GM12891 (cell line): ENCODE measurements around the gene PRPF4.

Experiments
- POLR2A ChIP-seq: IDR thresholded peaks from 2 replicates; pipeline ENCODE4 v1.6.1; 2011; ENCODE audit warnings: low read depth, low read length, control low read depth
- POLR2AphosphoS5 ChIP-seq: IDR thresholded peaks from 2 replicates; pipeline ENCODE4 v1.6.1; 2011; ENCODE audit warnings: low read depth, low read length, control low read depth

DNA sequence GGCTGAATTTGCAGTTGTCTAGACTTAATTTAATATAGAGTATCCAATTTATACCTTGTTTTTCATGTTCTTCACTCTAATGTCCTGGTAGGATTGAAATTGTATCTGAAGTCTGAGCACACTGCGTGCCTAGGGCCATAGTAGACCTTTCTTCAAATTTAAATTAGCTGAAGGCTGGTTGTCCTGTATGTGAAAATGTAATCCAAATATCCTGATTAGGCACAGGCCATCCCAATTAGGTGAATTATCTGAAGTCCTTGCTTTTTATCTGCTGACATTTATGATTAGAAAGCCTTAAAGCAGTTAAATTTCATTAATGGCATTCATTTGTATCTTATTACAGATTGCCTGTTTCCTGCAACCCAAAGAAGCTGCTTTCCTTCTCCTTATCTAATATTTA lies 20.5 kb upstream of the PRPF4 start:
- TF ChIP-seq POLR2A (no peak), POLR2AphosphoS5 (no peak)
